Natural killer cell (primary cell): ENCODE data around the gene NEDD4L. TPM values are rescaled to one million over a fixed set of nuclear protein-coding genes. Genes with fewer than 3 reads are reported as not detected.

Experiments used
- ATAC-seq, 3 donors: fragments of 150-1000 bp in 2 of 3; fragments of 200-7000 bp in 1 of 3; cut with Tn5 transposase; 1 replicate in 1 of 3; 2 replicates in 2 of 3; pipeline ENCODE4 v1.10.0; 2021; ENCODE audit warnings: mild to moderate bottlenecking in 2 of 3, moderate library complexity in 2 of 3
- DNase-seq, 2 donors: peaks; one replicate each; pipeline versions ENCODE4 v3.0.0 to v3.0.0-alpha.2; 2013 to 2021; ENCODE audit warnings: mixed read lengths in 1 of 2
- H3K27ac ChIP-seq: one replicate; pipeline ENCODE4 v1.5.1; 2013; ENCODE audit warnings: mild to moderate bottlenecking, low read length
- H3K27me3 ChIP-seq: one replicate; pipeline ENCODE4 v1.6.1; 2013; ENCODE audit warnings: low read length; ENCODE audit not compliant: control insufficient read depth, insufficient read depth
- H3K36me3 ChIP-seq: one replicate; pipeline ENCODE4 v1.6.1; 2013; ENCODE audit warnings: low read length; ENCODE audit not compliant: control insufficient read depth, insufficient read depth
- H3K4me1 ChIP-seq: one replicate; pipeline ENCODE4 v1.6.1; 2013; ENCODE audit warnings: low read length; ENCODE audit not compliant: control insufficient read depth, insufficient read depth
- H3K4me3 ChIP-seq: one replicate; pipeline ENCODE4 v1.5.1; 2013; ENCODE audit warnings: low read length
- H3K9me3 ChIP-seq: one replicate; pipeline ENCODE4 v1.6.1; 2013; ENCODE audit warnings: low read length; ENCODE audit not compliant: control insufficient read depth, insufficient read depth
- H3K27ac Mint-ChIP-seq, 2 donors: one replicate each; pipeline ENCODE4 v1.8.0; 2022; ENCODE audit warnings: mild to moderate bottlenecking in 2 of 2, mixed read lengths in 2 of 2, moderate library complexity in 1 of 2
- H3K27me3 Mint-ChIP-seq, 2 donors: one replicate each; pipeline ENCODE4 v1.8.0; 2022; ENCODE audit warnings: low read depth in 2 of 2, mixed read lengths in 2 of 2
- H3K36me3 Mint-ChIP-seq: one replicate; pipeline ENCODE4 v1.8.0; 2022; ENCODE audit warnings: mixed read lengths
- H3K4me1 Mint-ChIP-seq, 2 donors: one replicate each; pipeline ENCODE4 v1.8.0; 2022; ENCODE audit warnings: mixed read lengths in 2 of 2
- H3K4me3 Mint-ChIP-seq: one replicate; pipeline ENCODE4 v1.8.0; 2022; ENCODE audit warnings: mild to moderate bottlenecking, moderate library complexity, mixed read lengths
- H3K9me3 Mint-ChIP-seq, 2 donors: one replicate each; pipeline ENCODE4 v1.8.0; 2022; ENCODE audit warnings: mixed read lengths in 2 of 2
- WGBS: methylation state at CpG from one replicate; pipeline ENCODE4 v1.1.7; 2013; ENCODE audit warnings: missing lambda C conversion rate; ENCODE audit not compliant: insufficient coverage; 5-methylcytosine and 5-hydroxymethylcytosine counted together
- intact Hi-C: fragments of 100-400 bp; cut with micrococcal nuclease; formaldehyde crosslinking; loops from one replicate; pipeline ENCODE4 v1.14.2; 2022
- total RNA-seq, 4 donors: library from RNA; stranded (reverse); fragments of 120-200 nt in 1 of 4; gene quantifications; one replicate each; pipeline versions ENCODE4 v1.2.3 to v1.2.4, GENCODE V29; 2013 to 2022
- TF ChIP-seq, protein P1 (sequence below): fragments of 200-600 bp; IDR thresholded peaks from one replicate; pipeline ENCODE4 v1.8.0; 2022; ENCODE audit warnings: antibody characterized with exemption

Gene NEDD4L
- total RNA-seq, 3 donors from 2014 or later (not counting 1 experiment from before 2014, with no cell fraction given): 3.4 to 15.3 (median 14.3) TPM

DNA sequence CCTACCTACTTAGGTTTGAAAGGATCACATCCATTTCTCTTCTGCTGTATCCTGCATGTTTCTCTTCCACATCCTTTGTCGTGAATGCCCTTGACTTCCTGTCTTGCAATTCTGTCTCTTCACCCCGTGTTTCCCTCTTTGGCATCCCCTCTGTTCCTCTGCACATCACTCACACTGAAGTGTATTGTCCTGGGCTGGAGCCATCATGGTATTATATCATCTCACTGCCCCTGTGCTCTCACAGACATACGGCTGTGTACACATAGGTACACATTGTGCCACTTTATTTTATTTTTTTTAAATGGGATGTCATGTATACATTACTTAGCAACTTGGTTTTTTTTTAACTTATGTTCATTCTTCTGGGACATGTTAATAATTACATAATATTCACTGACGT is 293.3 kb downstream of the NEDD4L start:
- no peaks in the 10 kb centered on the region for H3K27me3 ChIP-seq
- ATAC-seq: no peak
- TF ChIP-seq, protein P1, sequence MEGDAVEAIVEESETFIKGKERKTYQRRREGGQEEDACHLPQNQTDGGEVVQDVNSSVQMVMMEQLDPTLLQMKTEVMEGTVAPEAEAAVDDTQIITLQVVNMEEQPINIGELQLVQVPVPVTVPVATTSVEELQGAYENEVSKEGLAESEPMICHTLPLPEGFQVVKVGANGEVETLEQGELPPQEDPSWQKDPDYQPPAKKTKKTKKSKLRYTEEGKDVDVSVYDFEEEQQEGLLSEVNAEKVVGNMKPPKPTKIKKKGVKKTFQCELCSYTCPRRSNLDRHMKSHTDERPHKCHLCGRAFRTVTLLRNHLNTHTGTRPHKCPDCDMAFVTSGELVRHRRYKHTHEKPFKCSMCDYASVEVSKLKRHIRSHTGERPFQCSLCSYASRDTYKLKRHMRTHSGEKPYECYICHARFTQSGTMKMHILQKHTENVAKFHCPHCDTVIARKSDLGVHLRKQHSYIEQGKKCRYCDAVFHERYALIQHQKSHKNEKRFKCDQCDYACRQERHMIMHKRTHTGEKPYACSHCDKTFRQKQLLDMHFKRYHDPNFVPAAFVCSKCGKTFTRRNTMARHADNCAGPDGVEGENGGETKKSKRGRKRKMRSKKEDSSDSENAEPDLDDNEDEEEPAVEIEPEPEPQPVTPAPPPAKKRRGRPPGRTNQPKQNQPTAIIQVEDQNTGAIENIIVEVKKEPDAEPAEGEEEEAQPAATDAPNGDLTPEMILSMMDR: no peak
- no peaks in the 10 kb centered on the region for H3K4me1 ChIP-seq
- no peak overlapping the region for H3K4me3 ChIP-seq
- H3K36me3 Mint-ChIP-seq: no peaks in the 10 kb centered on the region
- DNase-seq: no peak
- intact Hi-C loops: no loop called here
- H3K27ac Mint-ChIP-seq: no peak overlapping the region
- 67% methylated on average over 3 of the region's 4 CpGs for WGBS
- no peak overlapping the region for H3K4me3 Mint-ChIP-seq
- no peaks in the 10 kb centered on the region for H3K9me3 ChIP-seq
- no peaks in the 10 kb centered on the region for H3K27me3 Mint-ChIP-seq
- no peaks in the 10 kb centered on the region for H3K36me3 ChIP-seq
- no peaks in the 10 kb centered on the region for H3K9me3 Mint-ChIP-seq
- H3K27ac ChIP-seq: no peak overlapping the region
- no peaks in the 10 kb centered on the region for H3K4me1 Mint-ChIP-seq

DNA sequence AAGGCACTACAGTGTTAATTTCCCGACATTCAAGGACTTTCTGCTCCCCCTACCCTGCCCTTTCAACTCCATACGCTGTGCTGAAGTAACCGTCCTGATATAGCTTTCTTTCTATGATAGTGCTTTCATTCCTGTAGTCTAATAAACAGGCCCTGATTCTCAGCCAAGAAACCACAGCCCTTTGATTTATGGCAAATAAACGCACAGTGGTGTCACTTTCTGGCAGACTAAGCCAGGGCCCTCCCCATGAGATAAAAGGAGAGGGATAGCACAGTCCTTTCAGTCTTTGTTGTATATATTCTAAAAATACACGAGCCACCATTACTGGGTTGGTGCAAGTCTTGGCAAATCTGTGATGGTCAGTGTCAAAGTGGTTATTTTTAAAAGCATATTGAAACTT is 293.7 kb downstream of the NEDD4L start:
- intact Hi-C loops: no loop called here
- H3K4me3 Mint-ChIP-seq: no peak overlapping the region
- no peaks in the 10 kb centered on the region for H3K4me1 Mint-ChIP-seq
- TF ChIP-seq, protein P1: no peak
- H3K9me3 ChIP-seq: no peaks in the 10 kb centered on the region
- H3K9me3 Mint-ChIP-seq: no peaks in the 10 kb centered on the region
- WGBS: 75% methylated on average over 5 of the region's 5 CpGs
- H3K27ac Mint-ChIP-seq: no peak overlapping the region
- H3K4me1 ChIP-seq: no peaks in the 10 kb centered on the region
- ATAC-seq (no peak), DNase-seq (no peak)
- H3K36me3 Mint-ChIP-seq: no peaks in the 10 kb centered on the region
- H3K27ac ChIP-seq: no peak overlapping the region
- H3K4me3 ChIP-seq: no peak overlapping the region
- H3K36me3 ChIP-seq: no peaks in the 10 kb centered on the region
- no peaks in the 10 kb centered on the region for H3K27me3 Mint-ChIP-seq
- no peaks in the 10 kb centered on the region for H3K27me3 ChIP-seq

DNA sequence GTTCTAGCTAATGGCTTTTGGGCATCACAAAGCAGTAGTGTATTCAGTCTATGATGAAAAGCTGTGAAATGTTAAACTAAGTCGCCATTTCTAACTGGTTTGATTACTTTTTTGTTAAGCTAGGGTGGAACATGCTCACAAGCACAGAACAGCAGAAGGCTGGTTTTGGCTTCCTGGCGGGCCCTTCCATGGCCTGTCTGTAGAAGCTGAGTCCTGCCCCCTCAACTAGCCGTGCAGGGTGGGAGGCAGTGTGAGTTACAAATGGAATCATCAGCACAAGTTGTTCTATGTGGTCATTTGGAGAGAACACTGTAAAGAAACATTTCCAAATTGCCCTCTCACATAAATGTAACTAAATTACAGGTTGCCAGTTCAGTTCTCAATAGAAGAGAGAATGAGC is 294.1 kb downstream of the NEDD4L start:
- DNase-seq: no peak
- no peaks in the 10 kb centered on the region for H3K27me3 ChIP-seq
- no peak overlapping the region for H3K27ac ChIP-seq
- no peaks in the 10 kb centered on the region for H3K27me3 Mint-ChIP-seq
- no peaks in the 10 kb centered on the region for H3K9me3 Mint-ChIP-seq
- H3K36me3 ChIP-seq: no peaks in the 10 kb centered on the region
- no peaks in the 10 kb centered on the region for H3K9me3 ChIP-seq
- H3K4me1 ChIP-seq: no peaks in the 10 kb centered on the region
- no peak overlapping the region for H3K4me3 ChIP-seq
- no peaks in the 10 kb centered on the region for H3K36me3 Mint-ChIP-seq
- ATAC-seq: no peak
- WGBS: 88% methylated on average over 3 of the region's 3 CpGs
- H3K4me1 Mint-ChIP-seq: no peaks in the 10 kb centered on the region
- no peak overlapping the region for H3K27ac Mint-ChIP-seq
- H3K4me3 Mint-ChIP-seq: no peak overlapping the region
- TF ChIP-seq, protein P1: no peak
- intact Hi-C loops: no loop called here

- Histone ChIP-seq H3K27ac (no peak overlapping the region), H3K4me3 (no peak overlapping the region), H3K9me3 (no peaks in the 10 kb centered on the region), H3K27me3 (no peaks in the 10 kb centered on the region), H3K36me3 (no peaks in the 10 kb centered on the region), H3K4me1 (no peaks in the 10 kb centered on the region)
- Mint-ChIP-seq H3K27me3 (no peaks in the 10 kb centered on the region), H3K4me1 (no peaks in the 10 kb centered on the region), H3K4me3 (no peak overlapping the region), H3K27ac (no peak overlapping the region), H3K9me3 (no peaks in the 10 kb centered on the region), H3K36me3 (no peaks in the 10 kb centered on the region)
- no peak for ATAC-seq
- WGBS: 83% methylated on average over 7 of the region's 9 CpGs
- intact Hi-C loops: no loop called here
- TF ChIP-seq, protein P1: no peak
- DNase-seq: no peak
Observed at GRCh38 chr18:58338961-58339592, 295.1 kb downstream of the NEDD4L start.
